Measurements from ENCODE around the gene CD84.

DNA sequence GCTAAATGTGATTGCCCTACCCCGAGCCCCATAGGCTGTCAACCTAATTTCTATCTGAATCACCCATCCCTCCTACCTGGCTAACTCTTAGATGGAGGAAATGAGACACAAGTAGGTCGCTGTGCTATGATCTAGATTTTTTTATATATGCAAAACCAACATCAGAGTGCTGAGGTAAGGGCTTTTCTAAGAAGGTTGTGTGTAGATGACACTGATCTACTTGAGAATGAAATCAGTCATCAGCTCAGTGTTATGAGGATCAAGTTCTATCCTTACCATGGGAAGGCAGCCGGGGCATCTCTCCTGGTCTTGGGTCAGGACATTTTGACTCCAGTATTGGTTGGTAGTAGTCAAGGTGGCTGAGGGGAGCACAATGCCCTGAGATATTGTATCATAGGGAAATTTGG lies 43.9 kb upstream of the CD84 start:
- TF ChIP-seq, protein P1, sequence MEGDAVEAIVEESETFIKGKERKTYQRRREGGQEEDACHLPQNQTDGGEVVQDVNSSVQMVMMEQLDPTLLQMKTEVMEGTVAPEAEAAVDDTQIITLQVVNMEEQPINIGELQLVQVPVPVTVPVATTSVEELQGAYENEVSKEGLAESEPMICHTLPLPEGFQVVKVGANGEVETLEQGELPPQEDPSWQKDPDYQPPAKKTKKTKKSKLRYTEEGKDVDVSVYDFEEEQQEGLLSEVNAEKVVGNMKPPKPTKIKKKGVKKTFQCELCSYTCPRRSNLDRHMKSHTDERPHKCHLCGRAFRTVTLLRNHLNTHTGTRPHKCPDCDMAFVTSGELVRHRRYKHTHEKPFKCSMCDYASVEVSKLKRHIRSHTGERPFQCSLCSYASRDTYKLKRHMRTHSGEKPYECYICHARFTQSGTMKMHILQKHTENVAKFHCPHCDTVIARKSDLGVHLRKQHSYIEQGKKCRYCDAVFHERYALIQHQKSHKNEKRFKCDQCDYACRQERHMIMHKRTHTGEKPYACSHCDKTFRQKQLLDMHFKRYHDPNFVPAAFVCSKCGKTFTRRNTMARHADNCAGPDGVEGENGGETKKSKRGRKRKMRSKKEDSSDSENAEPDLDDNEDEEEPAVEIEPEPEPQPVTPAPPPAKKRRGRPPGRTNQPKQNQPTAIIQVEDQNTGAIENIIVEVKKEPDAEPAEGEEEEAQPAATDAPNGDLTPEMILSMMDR (IDR thresholded peaks at IDR 0.05): no peak
- TF ChIP-seq POLR2A (IDR thresholded peaks at IDR 0.05): no peak
